Measurements from ENCODE around the gene TMEM132D.

Gene TMEM132D

GRCh38 chr12:129080391-129080790 is 823.4 kb downstream of the TMEM132D start:
- no peak for DNase-seq (ENCODE audit: insufficient read length, low spot score)
- no peak for FAIRE-seq
- TF ChIP-seq CTCF (IDR thresholded peaks at IDR 0.05; ENCODE audit: insufficient read depth, missing control alignments), result no peak

DNA sequence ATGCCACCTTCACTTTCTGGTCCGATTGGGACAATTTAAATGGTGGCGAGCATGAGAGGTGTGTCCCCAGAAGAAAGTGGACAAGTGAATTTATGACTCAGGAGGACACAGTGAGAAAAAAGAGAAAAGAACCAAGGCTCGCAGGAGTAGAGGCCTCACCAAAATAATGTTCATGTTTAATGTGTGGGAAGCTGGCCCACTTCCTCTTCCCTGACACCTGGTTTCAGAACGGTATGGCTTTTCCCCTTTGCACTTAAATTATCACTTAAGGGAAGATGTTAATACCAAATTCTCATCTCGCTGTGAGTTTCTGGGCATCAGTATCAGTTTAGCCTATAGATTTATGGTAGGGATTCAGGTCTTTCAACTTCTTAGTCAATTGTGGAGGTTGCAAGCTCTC is 824.1 kb downstream of the TMEM132D start:
- FAIRE-seq, result no peak
- no peak for DNase-seq (ENCODE audit: insufficient read length, low spot score)
- TF ChIP-seq CTCF (IDR thresholded peaks at IDR 0.05; ENCODE audit: insufficient read depth, missing control alignments), result no peak

- DNase-seq (ENCODE audit: insufficient read length, low spot score) (no peak), FAIRE-seq (no peak)
- TF ChIP-seq CTCF (IDR thresholded peaks at IDR 0.05; ENCODE audit: insufficient read depth, missing control alignments), result no peak
Observed at GRCh38 chr12:129076441-129077320, 827.1 kb downstream of the TMEM132D start.

GRCh38 chr12:129075460-129076208 is 828.2 kb downstream of the TMEM132D start:
- no peak for DNase-seq (ENCODE audit: insufficient read length, low spot score)
- TF ChIP-seq CTCF (IDR thresholded peaks at IDR 0.05; ENCODE audit: insufficient read depth, missing control alignments), result no peak
- FAIRE-seq, result no peak

DNA sequence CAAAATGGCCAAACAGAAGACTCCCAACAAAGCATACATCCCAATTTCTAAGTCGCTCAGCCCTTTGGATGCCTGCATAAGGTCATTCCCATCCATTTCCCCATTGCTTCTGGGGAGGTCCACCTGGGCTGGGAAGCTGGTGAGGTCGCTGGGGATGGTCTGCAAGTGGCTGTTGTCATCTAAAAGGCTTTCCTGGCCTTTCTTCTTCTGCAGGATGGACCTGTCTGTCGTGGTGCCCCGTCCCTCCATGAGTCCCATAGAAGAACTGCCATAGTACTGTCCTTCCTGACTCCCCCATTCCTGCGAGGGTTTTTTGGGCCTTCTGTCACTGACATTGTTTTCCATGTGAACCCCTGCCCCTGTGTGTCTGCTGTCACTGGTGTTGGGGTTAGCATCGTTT is 829.4 kb downstream of the TMEM132D start:
- no peak for TF ChIP-seq CTCF (IDR thresholded peaks at IDR 0.05; ENCODE audit: insufficient read depth, missing control alignments)
- FAIRE-seq, result no peak
- no peak for DNase-seq (ENCODE audit: insufficient read length, low spot score)

- DNase-seq (ENCODE audit: insufficient read length, low spot score), result no peak
- no peak for FAIRE-seq
- no peak for TF ChIP-seq CTCF (IDR thresholded peaks at IDR 0.05; ENCODE audit: insufficient read depth, missing control alignments)
Observed at GRCh38 chr12:129073157-129073915, 830.5 kb downstream of the TMEM132D start.
